Measurements from ENCODE around the gene ARHGEF2.

DNA sequence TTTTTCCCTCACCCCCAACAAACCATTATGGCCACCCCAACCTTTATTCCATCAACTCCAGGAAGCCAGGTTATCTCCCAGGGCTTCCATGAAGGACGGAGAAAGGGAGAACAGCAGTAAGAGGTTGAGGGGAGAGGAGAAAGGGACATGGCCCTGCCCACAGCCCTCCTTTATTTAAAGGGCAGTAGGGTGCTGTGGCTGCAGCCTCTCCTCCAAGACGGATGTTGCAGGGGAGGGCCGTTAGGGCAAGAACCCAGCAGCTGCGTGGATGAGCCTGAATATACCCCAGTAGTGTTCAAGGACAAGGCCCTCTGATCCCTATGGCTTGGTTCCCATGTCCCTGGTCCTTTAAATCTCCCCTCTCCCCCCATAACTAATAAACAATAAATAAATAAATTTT is 31.1 kb downstream of the ARHGEF2 start:
- TF ChIP-seq EP300 (IDR thresholded peaks at IDR 0.05), result no peak
- no peak for TF ChIP-seq POLR2A (IDR thresholded peaks at IDR 0.05)
- TF ChIP-seq, protein P1, sequence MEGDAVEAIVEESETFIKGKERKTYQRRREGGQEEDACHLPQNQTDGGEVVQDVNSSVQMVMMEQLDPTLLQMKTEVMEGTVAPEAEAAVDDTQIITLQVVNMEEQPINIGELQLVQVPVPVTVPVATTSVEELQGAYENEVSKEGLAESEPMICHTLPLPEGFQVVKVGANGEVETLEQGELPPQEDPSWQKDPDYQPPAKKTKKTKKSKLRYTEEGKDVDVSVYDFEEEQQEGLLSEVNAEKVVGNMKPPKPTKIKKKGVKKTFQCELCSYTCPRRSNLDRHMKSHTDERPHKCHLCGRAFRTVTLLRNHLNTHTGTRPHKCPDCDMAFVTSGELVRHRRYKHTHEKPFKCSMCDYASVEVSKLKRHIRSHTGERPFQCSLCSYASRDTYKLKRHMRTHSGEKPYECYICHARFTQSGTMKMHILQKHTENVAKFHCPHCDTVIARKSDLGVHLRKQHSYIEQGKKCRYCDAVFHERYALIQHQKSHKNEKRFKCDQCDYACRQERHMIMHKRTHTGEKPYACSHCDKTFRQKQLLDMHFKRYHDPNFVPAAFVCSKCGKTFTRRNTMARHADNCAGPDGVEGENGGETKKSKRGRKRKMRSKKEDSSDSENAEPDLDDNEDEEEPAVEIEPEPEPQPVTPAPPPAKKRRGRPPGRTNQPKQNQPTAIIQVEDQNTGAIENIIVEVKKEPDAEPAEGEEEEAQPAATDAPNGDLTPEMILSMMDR (IDR thresholded peaks at IDR 0.05), result no peak
- no peak for TF ChIP-seq POLR2AphosphoS5 (IDR thresholded peaks at IDR 0.05)
